IMR-90 (cell line): Measurements from ENCODE around the gene TSC1. TPM values are rescaled to one million over a fixed set of nuclear protein-coding genes. Genes with fewer than 3 reads are reported as not detected.

Experiments used
- ATAC-seq: fragments of 200-7000 bp; cut with Tn5 transposase; 2 replicates; pipeline ENCODE4 v1.9.1; 2020; ENCODE audit warnings: low read depth, mild to moderate bottlenecking, moderate library complexity
- BruUV-seq: library from RNA; stranded (reverse); fragments of 400-500 nt; replicated peaks from 2 replicates; lab custom pipeline; 2021; lab: Mats Ljungman, UMichigan
- CTCF ChIA-PET: fragments of 300-600 bp; formaldehyde crosslinking; extraction: SDS; loops from one replicate; lab custom pipeline; 2021; ENCODE audit warnings: antibody characterized with exemption; lab: Yijun Ruan, JAX
- POLR2A ChIA-PET: fragments of 300-600 bp; sonication (Branson Sonifier 250); formaldehyde crosslinking; loops from one replicate; lab custom pipeline; 2022; ENCODE audit warnings: antibody characterized with exemption; ENCODE audit not compliant: unreplicated experiment; lab: Charles Lee
- DNase-seq: peaks from one replicate; pipeline ENCODE4 v3.0.0; 2013
- H2AFZ ChIP-seq: replicated peaks from 2 replicates; pipeline ENCODE3; 2013; ENCODE audit warnings: low read length, mild to moderate bottlenecking; ENCODE audit not compliant: poor library complexity
- H2AK5ac ChIP-seq: 2 replicates; pipeline ENCODE4 v1.6.1; 2013; ENCODE audit warnings: low read depth, low read length, inconsistent platforms
- H2AK9ac ChIP-seq: replicated peaks from 2 replicates; pipeline ENCODE3; 2013; ENCODE audit warnings: mild to moderate bottlenecking, low read depth, low read length, moderate library complexity; ENCODE audit not compliant: poor library complexity
- H2BK120ac ChIP-seq: 2 replicates; pipeline ENCODE4 v1.6.1; 2013; ENCODE audit warnings: low read depth, low read length, inconsistent platforms
- H2BK15ac ChIP-seq: 3 replicates; pipeline ENCODE4 v1.6.1; 2013; ENCODE audit warnings: low read depth, low read length, inconsistent platforms
- H2BK20ac ChIP-seq: 2 replicates; pipeline ENCODE4 v1.6.1; 2013; ENCODE audit warnings: low read depth, mild to moderate bottlenecking, inconsistent platforms, low read length, moderate library complexity
- H2BK5ac ChIP-seq: 2 replicates; pipeline ENCODE4 v1.6.1; 2013; ENCODE audit warnings: mild to moderate bottlenecking, low read depth, low read length, inconsistent platforms; ENCODE audit not compliant: poor library complexity, severe bottlenecking
- H3K14ac ChIP-seq: replicated peaks from 2 replicates; pipeline ENCODE4 v1.6.1; 2013; ENCODE audit warnings: low read depth, low read length, inconsistent platforms
- H3K18ac ChIP-seq: 2 replicates; pipeline ENCODE4 v1.6.1; 2013; ENCODE audit warnings: low read depth, low read length, control low read depth
- H3K23ac ChIP-seq: 2 replicates; pipeline ENCODE4 v1.6.1; 2013; ENCODE audit warnings: low read depth, low read length, inconsistent platforms
- H3K27ac ChIP-seq: 2 replicates; pipeline ENCODE4 v1.5.1; 2013; ENCODE audit warnings: mild to moderate bottlenecking, control low read depth, low read length; ENCODE audit not compliant: insufficient read depth
- H3K27me3 ChIP-seq: 2 replicates; pipeline ENCODE4 v1.6.1; 2013; ENCODE audit warnings: low read length; ENCODE audit not compliant: control insufficient read depth, insufficient read depth
- H3K36me3 ChIP-seq: 2 replicates; pipeline ENCODE4 v1.6.1; 2013; ENCODE audit warnings: low read length, mixed read lengths; ENCODE audit not compliant: control insufficient read depth, insufficient read depth
- H3K4ac ChIP-seq: 2 replicates; pipeline ENCODE4 v1.6.1; 2013; ENCODE audit warnings: low read depth, low read length, inconsistent platforms
- H3K4me1 ChIP-seq: 2 replicates; pipeline ENCODE4 v1.6.1; 2013; ENCODE audit warnings: low read length, mixed read lengths; ENCODE audit not compliant: control insufficient read depth, insufficient read depth
- H3K4me2 ChIP-seq: 2 replicates; pipeline ENCODE4 v1.6.1; 2013; ENCODE audit warnings: low read depth, mild to moderate bottlenecking, control low read depth, low read length, moderate library complexity
- H3K4me3 ChIP-seq: 2 replicates; pipeline ENCODE4 v1.5.1; 2013; ENCODE audit warnings: low read depth, mild to moderate bottlenecking, control low read depth, low read length, moderate library complexity; ENCODE audit not compliant: insufficient read depth
- H3K56ac ChIP-seq: 2 replicates; pipeline ENCODE4 v1.6.1; 2013; ENCODE audit warnings: low read length, inconsistent platforms; ENCODE audit not compliant: insufficient read depth; ENCODE audit errors: extremely low read depth
- H3K79me1 ChIP-seq, 2 experiments: 2 replicates each; pipeline ENCODE4 v1.6.1; 2013; ENCODE audit warnings: low read length in 2 of 2, inconsistent platforms in 1 of 2, low read depth in 1 of 2
- H3K9ac ChIP-seq: 2 replicates; pipeline ENCODE4 v1.6.1; 2013; ENCODE audit warnings: low read depth, low read length, control low read depth
- H3K9me1 ChIP-seq: 2 replicates; pipeline ENCODE4 v1.6.1; 2013; ENCODE audit warnings: low read length, inconsistent platforms; ENCODE audit not compliant: insufficient read depth
- H3K9me3 ChIP-seq: 2 replicates; pipeline ENCODE4 v1.6.1; 2013; ENCODE audit warnings: low read length; ENCODE audit not compliant: control insufficient read depth, insufficient read depth
- H4K20me1 ChIP-seq: 2 replicates; pipeline ENCODE4 v1.6.1; 2013; ENCODE audit warnings: low read length, inconsistent platforms; ENCODE audit not compliant: insufficient read depth
- H4K5ac ChIP-seq: 2 replicates; pipeline ENCODE4 v1.6.1; 2013; ENCODE audit warnings: mild to moderate bottlenecking, low read depth, low read length, control low read depth
- H4K8ac ChIP-seq, 2 experiments: 2 replicates each; pipeline ENCODE4 v1.6.1; 2013; ENCODE audit warnings: low read depth in 2 of 2, low read length in 2 of 2, control low read depth in 1 of 2, inconsistent platforms in 1 of 2
- H4K91ac ChIP-seq: 2 replicates; pipeline ENCODE4 v1.6.1; 2013; ENCODE audit warnings: low read depth, low read length, inconsistent platforms; ENCODE audit not compliant: insufficient read depth
- CEBPB ChIP-seq: IDR thresholded peaks from 2 replicates; pipeline ENCODE4 v1.6.1; 2012; ENCODE audit warnings: low read depth, low read length, improper control_type of control experiment
- WGBS, 2 experiments: methylation state at CpG; one replicate each; pipeline versions ENCODE4 v1.1.5 to v1.1.7; 2013; ENCODE audit warnings: missing lambda C conversion rate in 2 of 2; ENCODE audit not compliant: insufficient read length in 1 of 2; ENCODE audit errors: extremely low coverage in 2 of 2; 5-methylcytosine and 5-hydroxymethylcytosine counted together
- dilution Hi-C: fragments of 300-500 bp; cut with HindIII; formaldehyde crosslinking; loops from one replicate; pipeline ENCODE4 v1.14.3; 2018; ENCODE audit warnings: low sequenced_read_pairs; ENCODE audit not compliant: unreplicated experiment
- in situ Hi-C: fragments of 300-500 bp; cut with MboI; formaldehyde crosslinking; loops from 3 replicates; pipeline ENCODE4 v1.14.3; 2019; ENCODE audit warnings: low sequenced_read_pairs, inconsistent platforms, mixed read lengths
- intact Hi-C: fragments of 100-400 bp; cut with micrococcal nuclease; formaldehyde crosslinking; loops from 2 replicates; pipeline ENCODE4 v1.10.0; 2022
- polyA plus RNA-seq, 3 experiments: library from polyadenylated mRNA; depleted of rRNA; stranded (reverse); fragments of >200 nt; gene quantifications; 2 replicates each; pipeline ENCODE4 v1.2.3, GENCODE V29; 2012; ENCODE audit warnings: low replicate concordance in 1 of 3
- total RNA-seq: library from RNA; depleted of rRNA; stranded (reverse); fragments of >200 nt; gene quantifications from 2 replicates; pipeline ENCODE4 v1.2.3, GENCODE V29; 2012

The TSC1 gene
- total and polyA plus RNA-seq, 2 of the 4 experiments (the other 2 are of a cell fraction), result 25.7 to 56.3 TPM

DNA sequence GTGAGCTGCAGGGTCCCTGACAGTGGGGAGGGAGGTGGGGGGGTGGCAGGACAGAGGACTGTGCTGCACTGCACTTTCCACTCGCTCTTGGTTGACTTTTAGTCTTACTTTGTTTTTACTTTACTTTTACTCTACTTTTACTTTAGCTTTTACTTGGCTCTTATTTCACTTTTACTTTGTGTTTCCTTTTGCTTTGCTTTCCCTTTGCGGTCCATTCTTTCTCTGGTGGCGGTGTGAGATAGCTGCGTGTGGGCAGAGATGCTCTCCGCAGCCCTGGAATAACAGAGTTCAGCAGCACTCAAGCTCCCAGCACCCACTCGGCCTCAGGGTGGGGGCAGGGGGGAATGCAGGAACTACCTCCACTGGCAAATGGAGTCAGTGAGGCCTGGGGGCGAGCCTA is 71.0 kb downstream of the TSC1 start:
- WGBS, 2 experiments, result no CpG with 5 or more reads among the region's 7 CpGs
- H3K79me1 ChIP-seq, result no peaks in the 10 kb centered on the region
- TF ChIP-seq CEBPB, result no peak

More for the DNA sequence above, 71.0 kb downstream of the TSC1 start:
- Histone ChIP-seq H4K91ac (no peak overlapping the region), H3K18ac (no peak overlapping the region), H2BK15ac (no peak overlapping the region), H3K4me3 (no peak overlapping the region), H3K9ac (no peak overlapping the region), H3K27me3 (peaks cover 17% of the 10 kb centered on the region; the same call in 1 of the 2 replicates), H3K56ac (no peak overlapping the region), H3K36me3 (no peaks in the 10 kb centered on the region), H4K20me1 (no peaks in the 10 kb centered on the region), H4K8ac (no peak overlapping the region), H3K23ac (no peak overlapping the region), H2AK5ac (no peak overlapping the region), H3K4ac (no peak overlapping the region), H3K9me3 (no peaks in the 10 kb centered on the region), H3K4me1 (no peaks in the 10 kb centered on the region), H2AFZ (no peak overlapping the region), H4K5ac (no peak overlapping the region), H2BK120ac (no peak overlapping the region), H3K9me1 (no peaks in the 10 kb centered on the region), H2AK9ac (no peak overlapping the region), H2BK20ac (no peak overlapping the region), H3K4me2 (no peak overlapping the region), H3K27ac (no peak overlapping the region), H3K14ac (no peak overlapping the region), H2BK5ac (no peak overlapping the region)
- no peak for DNase-seq
- no TSS peak for BruUV-seq
- intact Hi-C loops (no loop called here), in situ Hi-C loops (no loop called here), dilution Hi-C loops (no loop called here)
- POLR2A ChIA-PET, result no interaction called here
- ATAC-seq, result no peak
- CTCF ChIA-PET, result no interaction called here
